ENCODE data around the gene TACR2. TPM values are rescaled to one million over a fixed set of nuclear protein-coding genes. Genes with fewer than 3 reads are reported as not detected.

The TACR2 gene
- total RNA-seq, 2 donors from 2014 or later = not detected

DNA sequence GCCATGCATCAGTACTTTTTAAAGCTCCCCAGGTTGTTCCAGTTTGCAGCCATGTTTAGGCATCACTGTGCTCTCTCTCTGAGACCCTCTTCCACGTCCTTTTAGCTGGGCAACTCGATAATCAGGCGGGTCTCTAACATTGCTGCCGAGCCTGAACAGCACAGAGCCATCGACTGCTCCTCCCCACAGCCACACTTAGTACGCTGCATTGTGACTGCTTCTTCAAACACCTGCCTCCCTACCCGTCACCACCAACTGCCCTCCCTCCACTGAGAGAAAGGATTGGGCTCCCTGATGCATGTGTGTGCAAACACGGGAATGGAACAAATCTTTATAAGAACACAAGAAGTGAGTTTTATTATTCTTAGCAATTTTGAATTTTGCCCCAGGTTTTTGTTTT, 11.4 kb upstream of the TACR2 start:
- no peak for DNase-seq
- Mint-ChIP-seq H3K27ac (no peak overlapping the region), H3K4me3 (no peak overlapping the region), H3K36me3 (ENCODE audit: low read depth) (no peaks in the 10 kb centered on the region), H3K27me3 (ENCODE audit: insufficient read depth) (peaks cover 3% of the 10 kb centered on the region), H3K4me1 (no peaks in the 10 kb centered on the region), H3K9me3 (no peaks in the 10 kb centered on the region)
- no peaks in the 10 kb centered on the region for H3K36me3 ChIP-seq (ENCODE audit: control insufficient read depth, insufficient read depth, low read length)
- no peaks in the 10 kb centered on the region for H3K4me1 ChIP-seq (ENCODE audit: control insufficient read depth, insufficient read depth, low read length)
- H3K27ac ChIP-seq (ENCODE audit: low read depth, low read length) = no peak overlapping the region
- H3K4me3 ChIP-seq (ENCODE audit: low read length) = no peak overlapping the region
- no peaks in the 10 kb centered on the region for H3K27me3 ChIP-seq (ENCODE audit: control insufficient read depth, insufficient read depth, low read length, poor library complexity, severe bottlenecking)
- H3K9me3 ChIP-seq (ENCODE audit: control insufficient read depth, low read length) = no peaks in the 10 kb centered on the region
- TF ChIP-seq, protein P1, sequence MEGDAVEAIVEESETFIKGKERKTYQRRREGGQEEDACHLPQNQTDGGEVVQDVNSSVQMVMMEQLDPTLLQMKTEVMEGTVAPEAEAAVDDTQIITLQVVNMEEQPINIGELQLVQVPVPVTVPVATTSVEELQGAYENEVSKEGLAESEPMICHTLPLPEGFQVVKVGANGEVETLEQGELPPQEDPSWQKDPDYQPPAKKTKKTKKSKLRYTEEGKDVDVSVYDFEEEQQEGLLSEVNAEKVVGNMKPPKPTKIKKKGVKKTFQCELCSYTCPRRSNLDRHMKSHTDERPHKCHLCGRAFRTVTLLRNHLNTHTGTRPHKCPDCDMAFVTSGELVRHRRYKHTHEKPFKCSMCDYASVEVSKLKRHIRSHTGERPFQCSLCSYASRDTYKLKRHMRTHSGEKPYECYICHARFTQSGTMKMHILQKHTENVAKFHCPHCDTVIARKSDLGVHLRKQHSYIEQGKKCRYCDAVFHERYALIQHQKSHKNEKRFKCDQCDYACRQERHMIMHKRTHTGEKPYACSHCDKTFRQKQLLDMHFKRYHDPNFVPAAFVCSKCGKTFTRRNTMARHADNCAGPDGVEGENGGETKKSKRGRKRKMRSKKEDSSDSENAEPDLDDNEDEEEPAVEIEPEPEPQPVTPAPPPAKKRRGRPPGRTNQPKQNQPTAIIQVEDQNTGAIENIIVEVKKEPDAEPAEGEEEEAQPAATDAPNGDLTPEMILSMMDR (conservative IDR thresholded peaks at IDR 0.05) = no peak
- 79 to 80% methylated on average over 7 to 8 of the region's 8 CpGs for WGBS, 2 experiments (ENCODE audit: insufficient coverage in 1 of 2, insufficient read length in 1 of 2)
- no peak overlapping the region for H3K9ac ChIP-seq (ENCODE audit: extremely low read depth, low read length, poor library complexity, severe bottlenecking)

DNA sequence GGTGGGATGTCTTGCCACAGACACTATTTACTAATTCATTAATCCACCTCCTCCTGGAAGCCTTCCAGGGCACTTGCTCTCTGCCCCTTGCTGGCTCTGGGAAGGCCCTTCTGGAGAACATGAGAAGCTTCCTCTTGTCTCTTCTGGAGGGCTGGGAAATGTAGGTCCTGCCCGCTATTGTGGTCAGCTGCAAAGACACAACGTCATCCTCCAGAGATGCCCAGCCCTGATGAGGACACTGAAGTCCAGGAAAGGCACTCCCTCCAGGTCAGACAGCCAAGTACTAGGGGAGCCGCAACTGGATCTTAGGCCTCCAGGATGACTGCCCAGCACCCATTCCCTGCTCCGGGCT, 9.6 kb upstream of the TACR2 start:
- no peak overlapping the region for H3K9ac ChIP-seq (ENCODE audit: extremely low read depth, low read length, poor library complexity, severe bottlenecking)
- no peak overlapping the region for H3K4me3 ChIP-seq (ENCODE audit: low read length)
- Mint-ChIP-seq H3K9me3 (no peaks in the 10 kb centered on the region), H3K27me3 (ENCODE audit: insufficient read depth) (peaks cover 10% of the 10 kb centered on the region), H3K4me3 (no peak overlapping the region), H3K4me1 (no peaks in the 10 kb centered on the region), H3K36me3 (ENCODE audit: low read depth) (no peaks in the 10 kb centered on the region), H3K27ac (no peak overlapping the region)
- TF ChIP-seq, protein P1 (conservative IDR thresholded peaks at IDR 0.05) = no peak
- no peaks in the 10 kb centered on the region for H3K27me3 ChIP-seq (ENCODE audit: control insufficient read depth, insufficient read depth, low read length, poor library complexity, severe bottlenecking)
- H3K27ac ChIP-seq (ENCODE audit: low read depth, low read length) = no peak overlapping the region
- no peaks in the 10 kb centered on the region for H3K4me1 ChIP-seq (ENCODE audit: control insufficient read depth, insufficient read depth, low read length)
- no peak for DNase-seq
- no peaks in the 10 kb centered on the region for H3K36me3 ChIP-seq (ENCODE audit: control insufficient read depth, insufficient read depth, low read length)
- no peaks in the 10 kb centered on the region for H3K9me3 ChIP-seq (ENCODE audit: control insufficient read depth, low read length)
- WGBS, 2 experiments (ENCODE audit: insufficient coverage in 1 of 2, insufficient read length in 1 of 2) = 87 to 93% methylated on average over 4 of the region's 4 CpGs

DNA sequence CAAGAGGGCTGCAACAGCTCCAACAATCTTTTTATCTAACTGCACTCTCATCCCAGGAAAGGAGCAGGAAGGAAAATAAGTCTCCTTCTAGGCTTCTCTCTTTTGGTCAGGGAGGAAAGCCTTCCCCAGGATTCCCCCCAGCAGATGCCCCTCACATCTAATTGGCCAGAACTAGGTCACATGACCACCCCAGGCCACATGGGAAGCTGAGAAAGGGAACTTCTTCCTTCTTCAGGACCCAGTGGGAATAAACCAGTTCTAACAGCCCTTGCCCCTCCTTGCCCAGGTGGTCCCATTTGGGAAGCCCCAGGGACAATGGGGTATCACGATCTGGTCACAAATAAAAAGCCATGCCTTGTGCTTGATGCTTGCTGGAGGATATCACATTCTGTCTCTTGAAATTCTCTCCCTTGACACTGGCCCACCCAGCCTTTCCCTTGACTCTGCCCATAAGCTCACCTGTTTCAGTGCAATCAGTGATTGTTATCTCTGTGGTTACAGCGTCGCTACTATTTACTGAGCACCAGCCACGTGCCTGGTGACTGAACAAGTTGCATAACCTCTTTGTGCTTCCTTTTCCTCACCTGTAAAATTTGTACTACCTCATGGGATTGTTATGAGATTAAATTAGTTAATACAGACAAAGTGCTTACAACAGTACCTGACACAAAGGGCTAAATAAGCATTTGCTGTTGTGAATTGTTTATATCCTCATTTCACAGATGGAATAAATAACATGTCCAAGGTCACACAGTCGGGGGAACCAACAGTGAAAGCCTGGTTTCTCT, 9.0 kb upstream of the TACR2 start:
- no peak overlapping the region for H3K27ac ChIP-seq (ENCODE audit: low read depth, low read length)
- Mint-ChIP-seq H3K27ac (no peak overlapping the region), H3K27me3 (ENCODE audit: insufficient read depth) (peaks cover 10% of the 10 kb centered on the region), H3K4me1 (no peaks in the 10 kb centered on the region), H3K9me3 (no peaks in the 10 kb centered on the region), H3K4me3 (no peak overlapping the region), H3K36me3 (ENCODE audit: low read depth) (no peaks in the 10 kb centered on the region)
- 69 to 80% methylated on average over 5 of the region's 5 CpGs for WGBS, 2 experiments (ENCODE audit: insufficient coverage in 1 of 2, insufficient read length in 1 of 2)
- no peak for DNase-seq
- no peaks in the 10 kb centered on the region for H3K36me3 ChIP-seq (ENCODE audit: control insufficient read depth, insufficient read depth, low read length)
- no peak overlapping the region for H3K9ac ChIP-seq (ENCODE audit: extremely low read depth, low read length, poor library complexity, severe bottlenecking)
- no peak overlapping the region for H3K4me3 ChIP-seq (ENCODE audit: low read length)
- H3K9me3 ChIP-seq (ENCODE audit: control insufficient read depth, low read length) = no peaks in the 10 kb centered on the region
- no peaks in the 10 kb centered on the region for H3K27me3 ChIP-seq (ENCODE audit: control insufficient read depth, insufficient read depth, low read length, poor library complexity, severe bottlenecking)
- TF ChIP-seq, protein P1 (conservative IDR thresholded peaks at IDR 0.05) = no peak
- H3K4me1 ChIP-seq (ENCODE audit: control insufficient read depth, insufficient read depth, low read length) = no peaks in the 10 kb centered on the region
